Gastrocnemius medialis (tissue), 4 donors: ENCODE measurements around the gene KIFC3.

ENCODE experiments used
- CTCF ChIP-seq, 5 experiments: fragments of 450-650 bp in 3 of 5; fragments of 200-600 bp in 2 of 5; sonication (generic) in 2 of 5; IDR thresholded peaks in 4 of 5; conservative IDR thresholded peaks in 1 of 5; 1 replicate in 4 of 5; 2 replicates in 1 of 5; pipeline ENCODE4 v1.5.1; 2016 to 2019; ENCODE audit warnings: antibody characterized with exemption in 5 of 5, mild to moderate bottlenecking in 3 of 5, moderate library complexity in 3 of 5
- POLR2A ChIP-seq, 2 donors: fragments of 450-650 bp; IDR thresholded peaks; one replicate each; pipeline ENCODE4 v1.6.1; 2017; ENCODE audit warnings: antibody characterized with exemption in 2 of 2, mild to moderate bottlenecking in 2 of 2, moderate library complexity in 2 of 2

- no peak for TF ChIP-seq CTCF (IDR thresholded peaks at IDR 0.05 in 4 of 5, conservative IDR thresholded peaks at IDR 0.05 in 1 of 5)
- no peak for TF ChIP-seq POLR2A (IDR thresholded peaks at IDR 0.05)
Observed at GRCh38 chr16:57722210-57722499, 80.1 kb downstream of the KIFC3 start.
